ENCODE data around the gene VSIG4.

Gene VSIG4

GRCh38 chrX:66024570-66024969, 15.3 kb downstream of the VSIG4 start:
- DNase-seq (ENCODE audit: extremely low read depth in 1 of 2, low read depth in 1 of 2): no peak

GRCh38 chrX:66024092-66024467, 15.8 kb downstream of the VSIG4 start:
- no peak for DNase-seq (ENCODE audit: extremely low read depth in 1 of 2, low read depth in 1 of 2)

GRCh38 chrX:66023385-66024091, 16.3 kb downstream of the VSIG4 start:
- no peak for DNase-seq (ENCODE audit: extremely low read depth in 1 of 2, low read depth in 1 of 2)

- DNase-seq (ENCODE audit: extremely low read depth in 1 of 2, low read depth in 1 of 2): no peak
These were observed 17.1 kb downstream of the VSIG4 start for GRCh38 chrX:66022632-66023384.

- no peak for DNase-seq (ENCODE audit: extremely low read depth in 1 of 2, low read depth in 1 of 2)
These were observed 17.9 kb downstream of the VSIG4 start for GRCh38 chrX:66021765-66022631.

- no peak for DNase-seq (ENCODE audit: extremely low read depth in 1 of 2, low read depth in 1 of 2)
These were observed 18.5 kb downstream of the VSIG4 start for GRCh38 chrX:66021401-66021764.

DNA sequence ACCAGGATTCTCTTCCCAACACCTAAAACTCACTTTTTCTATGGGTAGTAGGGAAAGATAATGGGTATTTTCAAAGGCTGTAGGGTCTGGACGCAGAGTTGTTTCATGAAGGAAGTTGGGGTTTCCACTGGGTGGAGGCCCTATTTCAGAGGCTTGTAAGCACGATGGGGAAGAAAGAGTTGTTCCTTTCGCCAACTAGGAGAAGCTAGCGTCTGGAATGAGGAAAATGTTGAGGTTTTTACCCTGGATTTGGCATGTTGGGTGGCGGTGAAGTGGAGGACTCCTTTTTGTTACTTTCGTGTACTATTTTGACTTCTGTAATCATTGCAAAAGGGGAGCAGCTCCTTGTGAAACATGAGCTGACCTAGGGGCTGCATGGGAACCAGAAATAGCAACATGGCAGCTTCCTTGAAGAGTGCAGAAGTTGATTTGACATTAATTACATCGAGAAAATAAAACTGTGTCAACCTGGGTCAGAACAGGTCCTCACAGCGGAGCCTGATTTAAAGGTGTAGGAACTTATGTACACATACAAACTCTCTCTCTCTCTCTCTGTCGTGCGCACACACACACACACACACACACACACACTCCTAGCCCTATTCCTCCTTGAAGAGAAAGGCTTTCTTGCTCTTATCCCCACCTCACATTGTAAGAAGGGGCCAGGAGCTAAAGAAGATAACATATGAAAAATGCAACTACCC, 19.1 kb downstream of the VSIG4 start:
- DNase-seq (ENCODE audit: extremely low read depth in 1 of 2, low read depth in 1 of 2): no peak

DNA sequence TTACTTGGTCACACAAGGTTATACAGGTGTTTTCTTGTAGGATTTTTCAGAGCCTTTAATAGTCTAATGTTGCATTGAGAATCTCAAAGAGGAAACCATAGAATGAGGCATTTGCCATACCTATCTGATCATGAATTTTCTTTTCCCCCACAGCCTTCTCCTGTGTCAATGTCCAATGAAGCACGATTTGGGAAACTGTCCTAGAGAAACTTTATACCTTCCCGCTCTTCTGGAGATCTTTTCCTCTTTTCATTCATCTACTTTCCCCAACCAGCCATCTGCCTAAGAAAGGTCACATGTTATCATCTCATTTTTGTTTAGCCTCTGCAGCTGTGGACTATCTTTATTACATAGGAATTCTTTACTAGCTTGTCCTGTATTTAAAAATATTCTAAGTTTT, 19.9 kb downstream of the VSIG4 start:
- no peak for DNase-seq (ENCODE audit: extremely low read depth in 1 of 2, low read depth in 1 of 2)

DNA sequence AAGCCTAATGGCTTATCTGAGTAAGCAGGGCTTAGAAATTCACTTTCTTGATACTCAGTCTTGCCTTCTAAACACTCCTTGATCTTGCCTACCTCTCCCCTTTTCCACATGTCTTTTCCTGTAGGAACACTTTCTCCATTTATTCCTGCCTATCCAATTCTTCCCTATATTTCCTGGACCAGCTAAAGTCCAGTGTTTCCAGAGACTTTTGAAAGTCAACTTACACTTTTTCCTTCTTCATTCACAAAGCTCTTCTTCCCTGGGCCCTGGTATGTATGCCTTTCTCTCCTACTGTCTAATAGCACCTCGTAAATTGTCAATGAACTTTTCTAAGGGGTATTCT, 20.6 kb downstream of the VSIG4 start:
- DNase-seq (ENCODE audit: extremely low read depth in 1 of 2, low read depth in 1 of 2): no peak

GRCh38 chrX:66018585-66019309, 21.1 kb downstream of the VSIG4 start:
- DNase-seq (ENCODE audit: extremely low read depth in 1 of 2, low read depth in 1 of 2): no peak

DNA sequence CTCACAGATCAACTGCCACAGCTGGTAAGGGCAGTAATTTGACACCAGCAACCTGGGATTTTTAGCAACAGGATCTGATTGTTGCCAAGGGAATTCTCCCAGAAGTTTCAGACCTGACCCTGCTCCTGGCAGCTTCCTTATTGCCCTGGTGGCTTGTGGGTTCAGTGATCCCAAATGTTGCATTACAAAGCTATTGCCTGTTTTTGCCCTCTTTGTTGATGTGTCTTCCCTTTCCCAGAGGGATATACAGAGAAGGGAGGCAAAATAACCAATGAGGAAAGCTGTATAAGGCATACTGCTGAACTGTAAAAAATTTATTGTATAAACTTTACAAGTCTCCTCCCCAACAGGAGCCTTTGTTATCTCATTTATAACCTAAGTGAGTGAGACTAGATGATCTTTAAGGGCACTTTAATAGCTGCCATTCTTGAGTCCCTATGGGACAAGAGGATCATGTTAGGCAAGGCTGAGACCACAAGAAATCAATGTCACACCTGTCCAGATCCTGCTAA, 22.2 kb downstream of the VSIG4 start:
- no peak for DNase-seq (ENCODE audit: extremely low read depth in 1 of 2, low read depth in 1 of 2)

- DNase-seq (ENCODE audit: extremely low read depth in 1 of 2, low read depth in 1 of 2): no peak
These were observed 22.8 kb downstream of the VSIG4 start for GRCh38 chrX:66016905-66017658.

DNA sequence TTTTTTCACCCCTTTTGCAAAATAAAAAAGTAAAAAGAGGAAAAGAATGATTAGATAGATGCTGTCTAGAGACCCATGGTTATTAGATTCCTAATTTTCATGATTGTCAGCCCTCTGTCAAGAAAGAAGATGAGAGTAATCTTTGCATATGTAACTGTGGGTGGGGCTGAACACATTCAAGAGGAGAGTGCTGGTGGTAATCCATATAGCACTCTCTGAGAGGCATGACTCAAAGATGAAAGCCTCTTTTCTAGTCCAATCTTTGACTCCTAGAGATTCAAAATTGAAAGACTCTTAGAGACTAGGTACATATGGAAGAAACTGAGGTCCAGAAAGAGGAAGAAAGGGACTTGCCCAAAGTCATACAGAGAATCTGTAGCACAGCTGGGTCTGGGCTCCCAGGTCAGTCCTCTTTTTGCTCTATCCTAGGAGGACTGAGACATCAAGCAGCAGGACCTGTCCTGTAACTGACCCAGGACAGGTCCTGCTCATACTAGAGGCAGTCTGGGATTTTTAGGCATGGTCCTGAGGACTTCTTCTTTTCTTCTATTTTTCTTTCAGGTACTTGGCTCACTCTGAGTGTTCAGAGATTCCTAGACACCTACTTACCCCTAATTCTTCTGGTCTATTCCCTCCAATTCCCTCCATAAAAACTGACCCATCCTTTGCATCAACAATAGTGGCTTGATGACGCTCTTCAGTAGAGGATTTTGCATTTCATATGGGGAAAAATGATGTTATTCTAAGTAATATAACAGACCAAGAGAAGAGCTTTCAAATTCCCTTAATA, 23.8 kb downstream of the VSIG4 start:
- no peak for DNase-seq (ENCODE audit: extremely low read depth in 1 of 2, low read depth in 1 of 2)

DNA sequence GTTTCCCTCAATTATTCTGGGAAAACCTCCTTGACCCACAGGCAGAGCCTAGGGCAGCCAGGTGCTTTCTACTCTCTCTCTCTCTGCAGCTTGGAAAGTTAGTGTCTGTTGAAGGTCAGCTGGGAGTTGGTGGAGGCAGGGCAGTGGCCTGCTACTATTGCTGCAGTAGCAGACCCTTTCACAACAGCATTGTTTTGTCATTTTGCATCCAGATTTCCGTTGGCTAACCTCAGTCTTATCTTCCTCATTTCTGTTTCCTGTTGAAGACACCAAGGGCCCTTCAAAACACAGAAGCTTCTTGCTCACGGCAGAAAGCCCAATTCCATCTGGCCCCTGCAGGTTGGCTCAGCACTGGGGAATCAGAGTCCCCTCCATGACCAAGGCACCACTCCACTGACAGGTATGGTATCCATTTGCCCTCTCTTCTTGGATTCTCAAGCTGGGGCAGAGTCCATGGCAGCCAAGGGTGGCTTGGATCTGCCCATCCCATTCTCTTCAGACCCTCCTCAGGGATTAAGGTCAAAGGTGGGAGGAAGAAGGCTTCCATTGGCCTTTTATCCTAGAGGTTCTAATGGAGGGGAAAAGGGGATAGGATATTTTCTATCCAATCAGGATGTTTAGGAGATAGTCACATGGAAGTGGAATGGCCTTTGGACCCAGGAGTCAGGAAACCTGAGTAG, 24.6 kb downstream of the VSIG4 start:
- no peak for DNase-seq (ENCODE audit: extremely low read depth in 1 of 2, low read depth in 1 of 2)

GRCh38 chrX:66014556-66014955, 25.3 kb downstream of the VSIG4 start:
- no peak for DNase-seq (ENCODE audit: extremely low read depth in 1 of 2, low read depth in 1 of 2)

GRCh38 chrX:66014084-66014483, 25.8 kb downstream of the VSIG4 start:
- no peak for DNase-seq (ENCODE audit: extremely low read depth in 1 of 2, low read depth in 1 of 2)

GRCh38 chrX:66013194-66013816, 26.6 kb downstream of the VSIG4 start:
- DNase-seq (ENCODE audit: extremely low read depth in 1 of 2, low read depth in 1 of 2): no peak

GRCh38 chrX:66012094-66012534, 27.8 kb downstream of the VSIG4 start:
- DNase-seq (ENCODE audit: extremely low read depth in 1 of 2, low read depth in 1 of 2): no peak

All from activated CD8-positive, alpha-beta memory T cell treated with anti-CD3 and anti-CD28 coated beads for 1 hour (primary cell).